Neural progenitor cell (in vitro differentiated cells): Measurements from ENCODE around the gene ZNF135. TPM values are rescaled to one million over a fixed set of nuclear protein-coding genes. Genes with fewer than 3 reads are reported as not detected.

Experiments
- DNase-seq: peaks from one replicate; pipeline ENCODE4 v3.0.0-alpha.2; 2016; ENCODE audit warnings: low spot score
- H2AFZ ChIP-seq: fragments of 200-600 bp; sonication (generic); replicated peaks from 2 replicates; pipeline ENCODE4 v1.6.1; 2016; ENCODE audit warnings: antibody characterized with exemption
- H3F3A ChIP-seq: fragments of 200-600 bp; sonication (generic); 2 replicates; pipeline ENCODE4 v1.6.1; 2016; ENCODE audit warnings: antibody characterized with exemption, low read depth
- H3K27ac ChIP-seq: fragments of 200-600 bp; sonication (generic); 2 replicates; pipeline ENCODE4 v1.5.1; 2016; ENCODE audit warnings: mild to moderate bottlenecking
- H3K27me3 ChIP-seq: fragments of 200-600 bp; sonication (generic); 2 replicates; pipeline ENCODE4 v1.6.1; 2016; ENCODE audit warnings: mild to moderate bottlenecking, moderate library complexity
- H3K36me3 ChIP-seq: fragments of 200-600 bp; sonication (generic); 2 replicates; pipeline ENCODE4 v1.5.1; 2016
- H3K4me1 ChIP-seq: fragments of 200-600 bp; sonication (generic); 2 replicates; pipeline ENCODE4 v1.6.1; 2016; ENCODE audit warnings: mixed run types
- H3K4me2 ChIP-seq: fragments of 200-600 bp; sonication (generic); 2 replicates; pipeline ENCODE4 v1.6.1; 2016
- H3K4me3 ChIP-seq: fragments of 200-600 bp; sonication (generic); 2 replicates; pipeline ENCODE4 v1.5.1; 2016
- H3K79me2 ChIP-seq: fragments of 200-600 bp; sonication (generic); 2 replicates; pipeline ENCODE4 v1.6.1; 2016; ENCODE audit warnings: low read depth
- H3K9ac ChIP-seq: fragments of 200-600 bp; sonication (generic); 2 replicates; pipeline ENCODE4 v1.6.1; 2016
- H3K9me3 ChIP-seq: fragments of 200-600 bp; sonication (generic); 2 replicates; pipeline ENCODE4 v1.5.1; 2016; ENCODE audit warnings: low read depth
- H4K20me1 ChIP-seq: fragments of 200-600 bp; sonication (generic); 2 replicates; pipeline ENCODE4 v1.6.1; 2016; ENCODE audit warnings: low read depth
- H3K27ac Mint-ChIP-seq: 3 replicates; pipeline ENCODE4 v1.8.0; 2021; ENCODE audit warnings: mixed read lengths
- H3K27me3 Mint-ChIP-seq: 2 replicates; pipeline ENCODE4 v1.8.0; 2022; ENCODE audit warnings: low read depth, mild to moderate bottlenecking, inconsistent platforms, moderate library complexity, mixed read lengths; ENCODE audit not compliant: insufficient read depth
- H3K36me3 Mint-ChIP-seq: 3 replicates; pipeline ENCODE4 v1.8.0; 2021; ENCODE audit warnings: mixed read lengths
- H3K4me1 Mint-ChIP-seq: 3 replicates; pipeline ENCODE4 v1.8.0; 2021; ENCODE audit warnings: mixed read lengths
- H3K4me3 Mint-ChIP-seq: 3 replicates; pipeline ENCODE4 v1.8.0; 2021; ENCODE audit warnings: mild to moderate bottlenecking, moderate library complexity, mixed read lengths
- H3K9me3 Mint-ChIP-seq: 3 replicates; pipeline ENCODE4 v1.8.0; 2020; ENCODE audit warnings: mixed read lengths
- EZH2 ChIP-seq: fragments of 200-600 bp; sonication (generic); IDR thresholded peaks from 2 replicates; pipeline ENCODE4 v1.6.1; 2017; ENCODE audit warnings: antibody characterized with exemption, mild to moderate bottlenecking, moderate library complexity
- EZH2phosphoT487 ChIP-seq: fragments of 200-600 bp; sonication (generic); IDR thresholded peaks from 2 replicates; pipeline ENCODE4 v1.6.1; 2017; ENCODE audit warnings: antibody characterized with exemption
- total RNA-seq: library from RNA; depleted of rRNA; stranded (reverse); fragments of >200 nt; gene quantifications from 2 replicates; pipeline ENCODE4 v1.2.3, GENCODE V29; 2015; ENCODE audit warnings: low replicate concordance
- TF ChIP-seq, protein P1 (sequence below): fragments of 200-600 bp; sonication (generic); IDR thresholded peaks from 2 replicates; pipeline ENCODE4 v1.5.1; 2017; ENCODE audit warnings: antibody characterized with exemption, mild to moderate bottlenecking

ZNF135 gene
- total RNA-seq, 1 donor from 2014 or later, result 11.1 TPM

DNA sequence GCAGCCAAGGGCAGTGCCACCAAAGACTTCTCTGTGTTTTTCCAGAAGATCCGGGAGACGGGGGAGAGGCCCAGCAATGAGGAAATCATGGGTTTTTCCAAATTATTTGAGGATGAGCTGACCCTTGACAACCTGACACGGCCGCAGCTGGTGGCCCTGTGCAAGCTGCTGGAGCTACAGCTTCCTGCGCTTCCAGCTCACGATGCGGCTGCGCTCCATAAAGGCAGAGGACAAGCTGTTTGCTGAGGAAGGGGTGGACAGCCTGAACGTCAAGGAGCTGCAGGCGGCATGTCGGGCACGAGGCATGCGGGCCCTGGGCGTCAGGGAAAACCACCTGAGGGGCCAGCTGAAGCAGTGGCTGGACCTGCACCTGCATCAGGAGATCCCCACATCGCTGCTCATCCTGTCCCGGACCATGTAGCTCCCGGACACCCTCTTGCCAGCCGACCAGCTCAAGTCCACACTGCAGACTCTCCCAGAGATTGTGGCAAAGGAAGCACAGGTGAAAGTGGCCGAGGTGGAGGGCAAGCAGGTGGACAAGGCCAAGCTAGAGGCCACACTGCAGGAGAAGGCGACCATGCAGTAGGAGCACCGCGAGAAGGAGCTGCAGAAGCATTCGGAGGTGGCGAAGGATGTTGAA, 13.6 kb upstream of the ZNF135 start:
- Histone ChIP-seq H3K36me3 (no peaks in the 10 kb centered on the region), H3K9me3 (no peaks in the 10 kb centered on the region), H3K79me2 (no peaks in the 10 kb centered on the region), H3F3A (no peaks in the 10 kb centered on the region), H3K4me1 (no peaks in the 10 kb centered on the region), H2AFZ (no peak overlapping the region), H3K9ac (no peak overlapping the region), H3K4me3 (no peak overlapping the region), H3K27ac (no peak overlapping the region), H3K4me2 (no peak overlapping the region), H4K20me1 (no peaks in the 10 kb centered on the region), H3K27me3 (peaks cover 12% of the 10 kb centered on the region)
- no peak overlapping the region for H3K4me3 Mint-ChIP-seq
- H3K9me3 Mint-ChIP-seq, result peaks cover 62% of the 10 kb centered on the region
- H3K36me3 Mint-ChIP-seq, result peaks cover 8% of the 10 kb centered on the region
- no peaks in the 10 kb centered on the region for H3K4me1 Mint-ChIP-seq
- H3K27me3 Mint-ChIP-seq, result peaks cover 8% of the 10 kb centered on the region
- no peak for DNase-seq
- TF ChIP-seq EZH2, result no peak
- TF ChIP-seq EZH2phosphoT487, result no peak
- TF ChIP-seq, protein P1, sequence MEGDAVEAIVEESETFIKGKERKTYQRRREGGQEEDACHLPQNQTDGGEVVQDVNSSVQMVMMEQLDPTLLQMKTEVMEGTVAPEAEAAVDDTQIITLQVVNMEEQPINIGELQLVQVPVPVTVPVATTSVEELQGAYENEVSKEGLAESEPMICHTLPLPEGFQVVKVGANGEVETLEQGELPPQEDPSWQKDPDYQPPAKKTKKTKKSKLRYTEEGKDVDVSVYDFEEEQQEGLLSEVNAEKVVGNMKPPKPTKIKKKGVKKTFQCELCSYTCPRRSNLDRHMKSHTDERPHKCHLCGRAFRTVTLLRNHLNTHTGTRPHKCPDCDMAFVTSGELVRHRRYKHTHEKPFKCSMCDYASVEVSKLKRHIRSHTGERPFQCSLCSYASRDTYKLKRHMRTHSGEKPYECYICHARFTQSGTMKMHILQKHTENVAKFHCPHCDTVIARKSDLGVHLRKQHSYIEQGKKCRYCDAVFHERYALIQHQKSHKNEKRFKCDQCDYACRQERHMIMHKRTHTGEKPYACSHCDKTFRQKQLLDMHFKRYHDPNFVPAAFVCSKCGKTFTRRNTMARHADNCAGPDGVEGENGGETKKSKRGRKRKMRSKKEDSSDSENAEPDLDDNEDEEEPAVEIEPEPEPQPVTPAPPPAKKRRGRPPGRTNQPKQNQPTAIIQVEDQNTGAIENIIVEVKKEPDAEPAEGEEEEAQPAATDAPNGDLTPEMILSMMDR, result no peak
- no peak overlapping the region for H3K27ac Mint-ChIP-seq

GRCh38 chr19:58046856-58047255, 12.2 kb upstream of the ZNF135 start:
- no peak overlapping the region for H3K27ac ChIP-seq

GRCh38 chr19:58047672-58048071, 11.4 kb upstream of the ZNF135 start:
- Mint-ChIP-seq H3K9me3 (peaks cover 64% of the 10 kb centered on the region), H3K27me3 (peaks cover 12% of the 10 kb centered on the region), H3K27ac (no peak overlapping the region), H3K4me3 (no peak overlapping the region), H3K4me1 (no peaks in the 10 kb centered on the region), H3K36me3 (peaks cover 11% of the 10 kb centered on the region)
- no peak overlapping the region for H3K27ac ChIP-seq
- no peaks in the 10 kb centered on the region for H3K36me3 ChIP-seq
- TF ChIP-seq, protein P1, result no peak
- TF ChIP-seq EZH2 (no peak), EZH2phosphoT487 (no peak)
- no peak overlapping the region for H3K9ac ChIP-seq
- no peaks in the 10 kb centered on the region for H3K9me3 ChIP-seq
- peaks cover 7% of the 10 kb centered on the region for H3K27me3 ChIP-seq
- H3K4me2 ChIP-seq, result no peak overlapping the region
- H3F3A ChIP-seq, result no peaks in the 10 kb centered on the region
- no peak overlapping the region for H2AFZ ChIP-seq
- no peak overlapping the region for H3K4me3 ChIP-seq
- H3K4me1 ChIP-seq, result no peaks in the 10 kb centered on the region
- no peaks in the 10 kb centered on the region for H4K20me1 ChIP-seq
- DNase-seq, result no peak
- H3K79me2 ChIP-seq, result no peaks in the 10 kb centered on the region

More at GRCh38 chr19:58046856-58047255, 12.2 kb upstream of the ZNF135 start:
- H3K27me3 Mint-ChIP-seq, result peaks cover 10% of the 10 kb centered on the region
- no peaks in the 10 kb centered on the region for H4K20me1 ChIP-seq
- no peaks in the 10 kb centered on the region for H3K9me3 ChIP-seq
- no peak overlapping the region for H2AFZ ChIP-seq
- H3K36me3 Mint-ChIP-seq, result peaks cover 10% of the 10 kb centered on the region
- no peak for DNase-seq
- TF ChIP-seq EZH2phosphoT487, result no peak
- TF ChIP-seq EZH2, result no peak
- TF ChIP-seq, protein P1, result no peak
- no peaks in the 10 kb centered on the region for H3K79me2 ChIP-seq
- H3K9me3 Mint-ChIP-seq, result peaks cover 62% of the 10 kb centered on the region
- no peak overlapping the region for H3K9ac ChIP-seq
- no peak overlapping the region for H3K4me3 ChIP-seq
- H3K36me3 ChIP-seq, result no peaks in the 10 kb centered on the region
- H3K4me2 ChIP-seq, result no peak overlapping the region
- H3K4me1 Mint-ChIP-seq, result no peaks in the 10 kb centered on the region
- H3K4me1 ChIP-seq, result no peaks in the 10 kb centered on the region
- H3K4me3 Mint-ChIP-seq, result no peak overlapping the region
- H3F3A ChIP-seq, result no peaks in the 10 kb centered on the region
- no peak overlapping the region for H3K27ac Mint-ChIP-seq
- peaks cover 12% of the 10 kb centered on the region for H3K27me3 ChIP-seq
